Hematopoietic multipotent progenitor cell treated with erythropoietin and hydrocortisone succinate and interleukin-3 and kit ligand, for 15 days (in vitro differentiated cells): ENCODE results near the gene KASH5.

Experiments
- DNase-seq: peaks from one replicate; pipeline ENCODE4 v3.0.0-alpha.2; 2015; ENCODE audit warnings: low spot score

KASH5 gene

DNA sequence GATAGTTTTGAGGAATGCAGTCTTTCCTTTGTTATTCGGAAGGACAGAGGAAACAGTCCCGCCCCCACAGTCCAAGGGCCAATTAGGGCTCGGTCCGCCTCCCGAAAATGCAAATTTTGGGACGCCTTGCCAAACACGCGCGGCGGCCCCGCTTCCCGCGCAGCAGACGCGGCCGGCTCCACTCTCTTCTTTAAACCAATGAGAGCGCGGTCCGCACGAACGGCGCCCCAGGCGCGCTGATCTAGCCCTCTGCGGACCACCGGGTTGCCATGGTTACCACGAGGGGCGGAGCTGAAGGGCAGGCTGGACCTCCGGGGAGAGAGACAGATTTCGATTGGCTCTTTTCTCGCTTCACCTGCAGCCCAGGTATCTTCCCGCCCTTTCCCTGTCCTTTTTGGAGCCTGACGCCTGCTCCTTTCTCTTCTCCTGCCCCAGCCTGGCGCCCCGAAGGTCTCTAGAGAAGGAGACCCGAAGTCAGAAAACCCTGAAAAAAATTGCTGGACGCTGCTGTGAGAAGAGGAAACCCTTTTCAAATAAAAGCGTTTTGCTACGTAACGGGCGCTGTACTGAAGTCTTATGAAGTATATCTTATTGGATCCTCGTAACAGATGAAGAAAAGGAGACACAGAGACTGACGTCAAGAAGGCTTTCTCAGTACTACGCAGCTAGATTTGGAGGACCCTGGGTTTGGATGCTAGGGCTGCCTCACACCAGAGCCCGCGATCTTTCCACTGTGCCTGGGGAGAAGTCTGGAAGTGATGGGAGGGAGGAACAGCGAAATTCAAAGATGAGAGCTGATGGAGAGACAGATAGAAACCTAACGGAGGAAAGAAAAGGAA lies 33.2 kb downstream of the KASH5 start:
- DNase-seq: peak; percentile 20

- no peak for DNase-seq
These were observed 33.8 kb downstream of the KASH5 start for GRCh38 chr19:49421878-49422202.

GRCh38 chr19:49422407-49423070 lies 34.5 kb downstream of the KASH5 start:
- no peak for DNase-seq

DNA sequence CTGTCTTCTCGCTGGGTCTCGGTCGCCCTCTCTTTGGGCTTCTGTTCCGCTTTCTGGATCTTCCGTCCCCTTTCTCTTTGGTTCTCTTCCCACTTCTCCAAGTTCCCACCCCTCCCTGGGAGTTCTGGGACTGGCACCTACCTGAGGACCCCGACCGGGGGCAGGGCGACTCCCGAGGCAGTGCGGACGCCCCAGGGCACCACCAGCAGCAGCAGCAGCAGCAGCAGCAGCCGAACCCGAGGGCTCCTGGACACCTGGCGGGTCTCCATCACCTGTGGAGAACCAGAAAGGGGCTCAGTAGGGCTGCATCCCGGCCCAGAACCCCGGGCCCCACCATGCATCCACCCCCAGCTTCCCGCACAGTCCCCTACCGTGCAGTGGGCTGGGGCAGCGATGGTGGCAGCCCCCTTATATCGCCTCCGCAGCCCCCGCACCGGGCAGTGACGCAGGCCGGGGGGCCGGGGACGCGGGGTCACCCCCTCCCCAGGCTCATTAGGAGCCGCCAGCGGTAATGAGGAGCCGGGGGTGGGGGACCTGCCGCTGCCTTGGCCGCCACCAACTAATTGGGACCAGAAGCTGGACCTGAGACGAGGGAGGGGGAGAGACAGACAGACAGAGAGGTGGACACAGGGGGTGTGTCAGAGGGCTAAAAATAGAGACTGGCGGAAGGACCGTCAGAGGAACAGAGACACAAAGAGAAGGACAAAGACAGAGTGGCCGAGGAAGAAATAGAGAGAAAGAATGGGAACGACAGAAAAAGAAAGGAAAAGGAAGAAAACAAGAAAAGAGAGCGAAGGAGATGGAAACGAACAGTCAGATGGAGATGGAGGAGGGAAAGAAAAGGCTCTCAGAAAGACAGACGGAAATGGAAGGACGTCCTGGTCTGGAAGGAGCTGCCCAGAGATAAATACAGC lies 35.3 kb downstream of the KASH5 start, which contains the start of gene PTH2:
Gene PTH2, minus strand, starts transcription at position 371 of the 914 bp plus-strand sequence. Its CDS starts 102 bp downstream, at position 269.
- no peak for DNase-seq

DNA sequence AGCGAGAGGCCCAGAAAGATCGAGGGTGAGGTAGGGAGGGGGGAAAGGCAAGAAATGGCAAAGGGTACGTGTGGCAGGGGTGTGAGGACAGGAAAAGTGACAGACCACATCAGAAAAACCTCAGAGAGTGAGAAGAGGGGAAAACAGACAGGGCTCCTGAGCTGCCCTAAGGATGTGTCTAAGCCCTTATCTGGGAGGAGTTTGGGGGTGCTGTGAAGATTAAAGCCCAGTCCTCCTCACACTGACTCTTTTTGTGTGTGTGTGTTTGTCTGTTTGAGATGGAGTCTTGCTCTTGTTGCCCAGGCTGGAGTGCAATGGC lies 35.9 kb downstream of the KASH5 start:
- DNase-seq: no peak

DNA sequence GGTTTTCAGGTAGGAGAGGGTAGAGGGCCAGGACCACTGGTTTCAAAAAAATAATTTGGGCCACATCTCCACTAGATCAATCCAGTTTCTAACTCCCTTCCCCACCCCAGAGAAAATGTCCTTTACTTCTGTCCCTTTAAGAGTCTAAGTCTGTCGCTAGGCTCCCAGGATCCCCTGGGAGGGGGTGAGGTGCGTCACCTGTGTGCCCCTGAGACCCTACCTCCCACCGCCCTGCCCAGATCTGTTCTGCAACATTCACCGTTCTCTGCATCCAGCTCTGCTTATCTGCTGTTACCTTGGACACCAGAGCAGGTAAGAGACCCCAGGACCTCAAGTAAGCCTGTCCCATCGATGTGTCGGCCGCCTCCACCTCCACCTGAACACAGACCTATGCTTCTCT lies 37.1 kb downstream of the KASH5 start, which contains the start of gene GFY:
Gene GFY, plus strand, starts transcription at position 211 of the 400 bp plus-strand sequence. CDS start 1,043 bp downstream, outside the sequence.
- DNase-seq: no peak

- no peak for DNase-seq
These were observed 38.0 kb downstream of the KASH5 start for GRCh38 chr19:49425922-49426592.

DNA sequence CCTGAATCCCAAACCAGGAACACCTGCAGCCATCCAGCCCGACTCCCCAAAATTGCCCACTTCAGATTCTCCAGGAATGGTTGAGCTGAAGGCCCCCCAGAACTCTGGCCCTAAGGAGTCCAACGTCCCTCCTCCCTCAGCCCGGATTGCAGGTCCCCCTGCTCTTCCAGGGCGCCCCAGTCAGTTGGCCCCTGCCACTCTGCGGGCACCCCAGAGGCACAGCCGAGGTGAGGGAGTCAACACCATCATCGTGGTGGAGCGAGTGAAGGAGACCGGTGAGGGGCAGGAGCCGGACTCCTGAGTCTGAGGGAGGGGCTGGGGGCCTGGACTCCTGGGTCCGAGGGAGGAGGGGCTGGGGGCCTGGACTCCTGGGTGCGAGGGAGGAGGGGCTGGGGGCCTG lies 39.3 kb downstream of the KASH5 start:
- no peak for DNase-seq

DNA sequence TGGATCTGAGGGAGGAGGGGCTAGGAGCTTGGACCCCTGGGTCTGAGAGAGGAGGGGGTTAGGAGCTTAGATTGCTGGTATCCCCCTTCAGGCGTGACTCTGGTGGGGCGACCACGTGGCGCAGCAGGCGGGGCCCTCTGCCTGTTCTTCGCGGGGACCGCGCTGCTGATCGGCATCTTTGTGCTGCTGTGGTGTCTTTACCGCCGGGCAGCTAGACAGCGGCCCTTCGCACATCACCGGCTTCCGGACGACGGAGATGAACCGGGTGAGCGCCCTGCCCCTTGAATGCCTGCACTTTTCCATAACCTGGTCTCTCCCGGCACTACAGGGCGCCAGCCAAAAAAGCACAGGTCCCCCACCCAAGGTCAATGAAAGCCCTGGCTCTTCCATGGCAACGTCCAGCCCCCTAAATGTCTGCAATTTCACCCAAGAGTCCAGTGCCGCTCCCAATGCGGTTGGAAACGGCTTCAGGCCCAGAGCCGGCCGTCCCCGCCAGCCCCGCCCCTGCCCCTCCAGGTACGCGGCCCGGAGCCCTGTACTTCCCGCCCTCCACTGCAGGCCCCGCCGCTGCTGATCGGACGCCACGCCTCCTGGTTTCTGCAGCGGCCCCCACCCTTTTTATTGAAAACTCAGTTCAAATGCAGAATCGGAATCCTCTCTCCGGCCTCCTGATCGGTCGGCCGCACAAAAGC lies 40.0 kb downstream of the KASH5 start:
- no peak for DNase-seq

GRCh38 chr19:49428547-49429451 lies 40.8 kb downstream of the KASH5 start:
- DNase-seq: no peak

- DNase-seq: no peak
These were observed 42.2 kb downstream of the KASH5 start for GRCh38 chr19:49430172-49430677.

GRCh38 chr19:49430678-49431329 lies 42.8 kb downstream of the KASH5 start:
- DNase-seq: no peak

DNA sequence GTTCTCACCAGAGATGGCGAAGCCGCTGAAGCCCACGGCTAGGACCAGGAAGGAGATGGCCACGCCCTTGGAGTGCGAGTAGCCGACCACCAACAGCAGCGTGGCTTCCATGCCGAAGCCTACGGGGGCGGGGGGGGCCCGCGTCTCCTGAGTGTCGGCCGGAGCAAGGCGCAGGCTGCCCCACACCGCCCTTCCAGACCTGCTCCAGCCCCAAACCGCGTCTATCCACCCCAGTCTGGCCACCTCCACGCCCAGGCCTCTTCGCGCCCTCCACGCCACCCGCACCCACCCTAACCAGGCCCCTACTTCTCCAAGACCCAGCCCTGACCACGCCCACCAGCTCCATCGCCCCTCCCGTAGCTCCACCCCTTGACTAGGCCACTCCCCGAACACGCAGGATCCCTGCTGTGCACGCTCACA lies 43.3 kb downstream of the KASH5 start:
- DNase-seq: no peak

DNA sequence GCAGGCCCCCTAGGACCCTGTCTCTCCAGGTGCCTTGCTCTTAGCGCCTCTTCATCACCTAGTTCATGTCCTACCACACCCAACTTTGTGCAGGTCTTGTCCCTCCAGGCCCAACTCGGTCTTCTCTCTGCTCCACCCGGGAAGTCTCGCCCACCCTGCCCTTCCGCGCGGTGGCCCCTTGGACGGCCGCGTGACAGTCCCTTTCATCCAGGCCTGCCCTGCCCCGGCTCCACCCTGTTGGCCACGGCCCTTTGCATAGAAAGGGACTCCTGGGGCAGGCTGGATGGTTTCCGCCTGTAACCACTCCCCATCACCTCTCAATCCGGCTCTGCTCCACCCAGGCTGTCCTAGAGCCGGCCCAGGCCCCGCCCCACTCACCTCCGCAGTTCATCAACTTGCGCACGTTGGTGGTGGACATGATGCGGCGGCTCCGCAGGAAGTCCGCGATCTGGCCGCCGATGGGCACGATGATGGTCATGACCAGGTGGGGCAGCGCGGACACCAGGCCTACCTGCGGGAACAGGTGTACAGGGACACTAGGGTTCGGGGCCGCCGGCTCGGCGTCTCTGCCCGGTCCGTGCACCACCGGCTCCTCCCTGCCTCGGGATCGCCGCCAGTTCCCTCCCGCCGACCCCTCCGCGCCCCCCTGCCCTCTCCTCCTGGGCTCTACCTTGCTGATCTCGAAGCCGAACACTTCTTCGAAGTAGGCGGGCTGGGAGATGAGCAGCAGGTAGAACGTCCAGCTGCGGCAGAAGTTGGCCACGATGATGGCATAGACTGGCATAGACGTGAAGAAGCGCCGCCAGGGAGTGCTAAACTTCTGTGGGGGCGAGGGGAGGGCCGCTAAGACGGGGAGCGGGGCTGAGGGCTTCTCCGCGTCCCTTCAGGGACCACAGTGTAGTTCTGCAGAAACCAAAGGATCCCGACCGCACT lies 44.4 kb downstream of the KASH5 start:
- DNase-seq: no peak

DNA sequence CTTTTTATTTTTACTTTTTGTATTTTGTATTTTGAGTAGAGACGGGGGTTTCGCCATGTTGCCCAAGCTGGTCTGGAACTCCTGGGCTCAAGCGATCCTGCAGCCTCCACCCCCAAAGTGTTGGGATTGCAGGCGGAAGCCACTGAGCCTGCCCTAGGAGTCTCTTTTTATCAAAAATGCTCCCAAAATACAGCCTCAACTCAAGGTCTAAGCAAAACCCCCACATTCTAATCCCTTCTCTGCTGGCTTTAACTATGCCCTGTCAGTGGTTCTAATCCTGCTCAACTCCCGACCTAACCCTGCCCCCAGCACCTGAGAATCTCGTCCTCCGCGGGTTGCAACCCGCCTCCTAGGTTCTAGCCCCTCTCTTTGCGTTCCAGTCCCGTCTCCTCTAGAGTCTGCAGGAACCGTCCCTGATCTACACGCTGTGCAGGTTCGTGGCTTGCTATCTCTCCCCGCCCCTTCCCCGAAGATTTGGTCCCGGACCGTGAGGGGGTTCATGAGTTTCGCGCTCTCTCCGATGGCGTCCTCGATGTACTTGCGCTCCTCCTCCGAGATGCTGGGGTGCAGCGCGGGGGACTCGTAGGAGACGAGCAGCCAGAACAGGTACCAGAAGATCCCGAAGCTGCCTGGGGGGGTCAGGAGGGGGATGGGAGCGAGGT lies 45.3 kb downstream of the KASH5 start:
- DNase-seq: no peak

- DNase-seq: no peak
These were observed 47.0 kb downstream of the KASH5 start for GRCh38 chr19:49434907-49435583.

DNA sequence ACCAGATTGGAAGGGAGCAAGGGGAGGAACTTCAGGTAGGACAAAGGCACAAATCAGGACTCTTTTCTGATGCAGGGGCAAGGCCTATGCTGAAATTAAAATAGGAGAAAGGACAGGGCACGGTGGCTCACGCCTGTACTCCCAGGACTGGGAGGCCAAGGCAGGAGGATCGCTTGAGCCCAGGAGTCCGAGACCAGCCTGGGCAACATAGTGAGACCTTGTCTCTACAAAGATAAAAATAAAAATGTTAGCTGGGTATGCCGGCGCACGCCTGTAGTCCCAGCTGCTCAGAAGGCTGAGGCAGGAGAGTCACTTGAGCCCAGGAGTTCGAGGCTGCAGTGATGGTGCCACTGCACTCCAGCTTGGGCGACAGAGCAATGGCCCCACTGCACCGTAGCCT lies 47.6 kb downstream of the KASH5 start:
- DNase-seq: no peak
